Rectal smooth muscle tissue (tissue), 1 donor: Measurements from ENCODE around the gene NCKAP5.
A peak's percentile ranks its signal among the peaks of the same experiment; 100 is the strongest.

Experiments
- H3K27ac ChIP-seq: one replicate; pipeline ENCODE4 v1.7.0; 2013; ENCODE audit warnings: low read depth, low read length, inconsistent platforms
- H3K27me3 ChIP-seq: one replicate; pipeline ENCODE4 v1.7.0; 2013; ENCODE audit warnings: low read length; ENCODE audit not compliant: control insufficient read depth, insufficient read depth
- H3K36me3 ChIP-seq: one replicate; pipeline ENCODE4 v1.7.0; 2013; ENCODE audit warnings: low read length; ENCODE audit not compliant: control insufficient read depth, insufficient read depth
- H3K4me1 ChIP-seq: one replicate; pipeline ENCODE4 v1.7.0; 2013; ENCODE audit warnings: low read length; ENCODE audit not compliant: control insufficient read depth, insufficient read depth
- H3K4me3 ChIP-seq: one replicate; pipeline ENCODE4 v1.7.0; 2013; ENCODE audit warnings: low read length
- H3K9ac ChIP-seq: one replicate; pipeline ENCODE4 v1.7.0; 2013; ENCODE audit warnings: low read length

Gene NCKAP5

DNA sequence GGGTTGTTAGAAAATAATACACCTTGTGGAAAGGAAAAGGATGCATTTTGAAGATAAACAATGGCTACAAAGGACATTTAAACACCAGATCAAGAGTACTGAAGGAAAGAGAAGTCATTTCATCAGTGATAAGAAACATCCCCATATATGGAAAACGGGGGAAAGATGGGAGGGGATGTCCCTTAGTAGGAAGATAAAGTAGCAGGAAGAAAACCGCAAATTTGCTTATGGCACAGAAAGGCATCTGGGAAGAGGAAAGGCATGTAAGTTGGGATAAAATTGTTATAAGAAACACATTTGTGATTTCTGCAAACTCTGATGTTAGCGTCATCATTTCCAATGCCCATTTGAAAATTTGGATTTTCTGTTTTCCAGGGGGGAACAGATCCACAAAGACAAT is 887.7 kb downstream of the NCKAP5 start:
- H3K4me1 ChIP-seq: no peaks in the 10 kb centered on the region
- no peaks in the 10 kb centered on the region for H3K36me3 ChIP-seq
- H3K27me3 ChIP-seq: no peaks in the 10 kb centered on the region
- H3K4me3 ChIP-seq: no peak overlapping the region
- no peak overlapping the region for H3K27ac ChIP-seq
- H3K9ac ChIP-seq: no peak overlapping the region

DNA sequence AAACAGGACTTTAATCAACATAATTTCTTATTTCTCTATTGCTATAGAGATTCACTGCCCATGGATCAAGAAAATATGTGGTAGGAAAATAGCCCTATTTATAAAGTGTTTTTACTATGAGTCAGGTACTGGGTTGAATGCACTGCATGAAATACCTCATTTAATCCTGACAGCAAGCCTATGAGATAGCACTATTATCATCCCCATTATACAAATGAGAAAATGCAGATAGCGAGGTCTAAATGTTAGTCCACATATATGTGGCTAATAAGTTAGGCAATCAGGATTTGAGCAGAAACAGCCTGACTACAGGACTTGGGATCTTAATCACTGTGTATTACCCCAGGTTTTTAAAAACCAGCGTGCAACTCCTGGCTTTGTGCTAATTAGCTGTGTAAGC is 889.8 kb downstream of the NCKAP5 start:
- Histone ChIP-seq H3K27me3 (no peaks in the 10 kb centered on the region), H3K36me3 (no peaks in the 10 kb centered on the region)

DNA sequence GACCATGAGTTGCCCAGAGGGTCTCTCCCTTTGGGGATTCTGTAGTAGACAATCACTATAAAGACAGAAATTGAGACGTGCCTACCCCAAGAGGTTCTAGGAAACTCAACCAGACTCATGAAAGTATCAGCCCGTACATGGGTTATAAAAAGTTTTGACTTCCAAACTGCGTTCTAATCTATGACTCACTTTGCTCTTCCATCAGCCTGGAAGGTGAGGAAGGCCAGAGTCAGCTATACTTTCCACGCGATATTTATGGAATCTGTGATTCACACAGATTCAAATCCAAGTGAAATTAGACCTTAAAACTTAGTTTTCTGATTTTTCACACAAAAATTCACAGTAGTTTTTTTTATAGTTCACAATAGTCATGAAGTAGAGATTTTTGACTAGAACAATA is 890.6 kb downstream of the NCKAP5 start:
- no peaks in the 10 kb centered on the region for H3K4me1 ChIP-seq
- H3K27ac ChIP-seq: no peak overlapping the region
- no peak overlapping the region for H3K4me3 ChIP-seq
- no peaks in the 10 kb centered on the region for H3K27me3 ChIP-seq
- H3K36me3 ChIP-seq: no peaks in the 10 kb centered on the region
- H3K9ac ChIP-seq: no peak overlapping the region

More for the DNA sequence above, 889.8 kb downstream of the NCKAP5 start:
- H3K9ac ChIP-seq: no peak overlapping the region
- H3K4me1 ChIP-seq: no peaks in the 10 kb centered on the region
- no peak overlapping the region for H3K4me3 ChIP-seq
- no peak overlapping the region for H3K27ac ChIP-seq

DNA sequence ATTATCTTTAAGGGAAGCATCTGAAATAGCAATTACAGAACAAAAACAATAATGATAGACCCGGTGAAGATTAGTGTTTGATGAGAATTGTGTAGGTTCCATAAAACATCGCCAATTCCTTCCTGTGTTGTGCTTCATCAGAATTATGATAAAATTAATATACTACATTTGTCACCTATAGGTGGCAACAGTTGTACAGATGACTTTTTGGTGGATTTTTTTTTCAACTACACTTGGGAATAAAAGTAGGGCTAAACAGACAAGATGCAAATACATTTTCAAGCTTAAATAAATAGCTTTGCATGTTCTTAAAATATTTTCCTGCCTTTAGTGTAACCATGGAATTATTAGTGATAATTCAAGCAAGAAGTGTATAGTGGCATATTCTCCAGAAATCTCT is 891.3 kb downstream of the NCKAP5 start:
- no peaks in the 10 kb centered on the region for H3K27me3 ChIP-seq

DNA sequence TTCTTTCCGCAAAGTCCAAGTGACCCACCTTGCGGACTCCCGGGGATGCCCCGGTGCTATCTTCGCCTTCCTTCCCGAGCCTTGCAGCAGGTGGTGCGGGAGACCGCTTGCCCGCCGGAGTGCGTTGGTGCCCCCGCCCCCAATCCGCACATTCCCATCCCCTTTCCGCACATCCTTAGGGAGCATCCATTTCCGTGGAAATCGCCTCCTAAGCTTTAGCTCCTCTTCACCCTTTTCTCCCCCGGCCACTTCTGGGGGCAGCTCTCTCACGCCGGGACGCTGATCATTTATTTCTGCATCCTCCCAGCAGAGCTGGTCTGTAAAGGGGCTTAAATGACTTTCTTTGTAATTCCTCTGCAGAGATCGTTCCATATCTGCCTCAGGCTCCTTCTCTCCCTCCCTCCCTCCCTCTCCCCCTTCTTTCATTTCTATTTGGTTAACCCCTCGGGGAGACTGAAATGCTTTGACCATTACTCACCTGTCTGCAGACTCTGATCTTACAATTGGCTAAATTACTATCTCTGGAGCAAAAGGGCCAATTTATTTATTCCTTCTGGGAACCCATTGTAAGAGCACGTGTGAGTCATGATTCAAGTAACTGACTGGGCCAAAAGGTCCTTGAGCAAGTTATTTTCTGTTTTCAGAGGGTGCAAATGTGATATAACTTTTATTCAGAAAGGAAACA is 897.0 kb downstream of the NCKAP5 start:
- Histone ChIP-seq H3K9ac (no peak overlapping the region), H3K4me1 (peaks cover 2% of the 10 kb centered on the region), H3K27ac (no peak overlapping the region), H3K36me3 (no peaks in the 10 kb centered on the region), H3K4me3 (peak overlapping the region; percentile 70), H3K27me3 (peaks cover 14% of the 10 kb centered on the region)

More for the DNA sequence above, 891.3 kb downstream of the NCKAP5 start:
- Histone ChIP-seq H3K9ac (no peak overlapping the region), H3K4me1 (no peaks in the 10 kb centered on the region), H3K27ac (no peak overlapping the region), H3K4me3 (no peak overlapping the region), H3K36me3 (no peaks in the 10 kb centered on the region)

DNA sequence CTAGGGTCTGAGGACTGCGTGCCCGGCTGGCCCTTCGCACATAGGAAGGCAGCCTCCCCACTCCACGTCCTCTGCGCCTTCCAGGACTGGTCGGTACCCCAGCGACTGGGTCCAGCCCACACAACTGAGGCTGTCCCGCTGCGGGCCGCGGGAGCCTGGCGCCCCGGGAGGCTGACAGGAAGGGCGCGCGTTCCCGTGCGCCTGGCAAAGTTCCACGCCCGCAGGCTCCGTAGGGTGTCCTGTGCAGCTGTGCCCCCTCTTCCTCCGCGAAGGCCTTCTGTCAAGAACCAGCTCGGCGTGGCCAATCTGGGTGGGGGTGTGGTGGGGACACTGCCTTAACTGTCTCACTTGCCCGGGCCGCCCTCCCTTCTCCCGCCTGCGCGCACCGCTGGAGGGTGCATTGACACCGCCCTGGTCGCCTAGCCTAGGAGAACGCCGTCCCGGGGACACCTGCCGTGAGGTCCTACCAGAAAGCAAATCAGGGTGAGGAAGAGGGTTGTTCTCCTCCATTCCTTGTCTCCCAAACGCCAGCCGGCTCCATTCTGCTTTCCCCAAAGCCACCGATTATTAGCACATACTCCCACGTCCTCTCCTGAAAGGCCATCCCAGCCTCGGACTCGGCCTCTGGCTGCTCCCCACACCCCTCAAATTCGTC is 897.6 kb downstream of the NCKAP5 start:
- peaks cover 2% of the 10 kb centered on the region for H3K4me1 ChIP-seq
- peak overlapping the region; percentile 70 for H3K4me3 ChIP-seq
- H3K9ac ChIP-seq: no peak overlapping the region
- no peak overlapping the region for H3K27ac ChIP-seq
- H3K36me3 ChIP-seq: no peaks in the 10 kb centered on the region
- H3K27me3 ChIP-seq: peaks cover 14% of the 10 kb centered on the region

DNA sequence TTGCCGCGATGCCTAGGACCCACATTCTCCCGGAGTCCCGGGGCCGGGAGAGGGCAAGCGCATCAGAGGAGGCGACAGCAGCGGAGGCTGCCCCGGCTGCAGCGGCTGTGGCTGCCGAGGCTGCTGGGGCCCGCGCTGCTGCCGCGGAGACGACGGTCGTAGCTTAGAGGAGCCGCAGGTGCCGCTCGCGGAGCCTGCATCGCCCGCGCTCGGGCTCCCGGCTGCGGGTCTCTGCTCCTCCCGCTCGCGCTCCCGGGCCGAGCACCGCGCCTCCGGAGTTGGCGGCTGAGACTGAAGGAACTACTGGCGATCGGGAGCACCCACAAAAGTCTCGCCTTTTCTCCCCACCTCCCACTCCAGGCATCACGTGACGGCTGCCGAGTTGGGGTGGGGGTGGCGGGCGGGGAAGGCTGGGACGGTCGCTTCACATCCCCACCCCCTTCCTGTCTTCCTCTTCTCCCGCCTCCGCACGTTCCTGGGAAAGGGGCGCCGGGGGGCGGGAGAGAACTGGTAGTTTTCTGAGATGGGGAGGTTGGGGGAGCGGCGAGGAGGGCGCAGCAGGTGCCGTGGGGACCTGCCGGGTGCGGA is 898.3 kb downstream of the NCKAP5 start, which contains the start of gene LYPD1:
LYPD1 (minus strand) TSS at position 298 of the 588 bp plus-strand sequence; CDS start at position 25, 273 bp downstream.
- Histone ChIP-seq H3K9ac (no peak within 1 kb of the TSS), H3K4me3 (peak within 1 kb of the TSS; percentile 70), H3K4me1 (peaks cover 2% of the 10 kb centered on the region), H3K36me3 (no peaks in the 10 kb centered on the region), H3K27me3 (peaks cover 14% of the 10 kb centered on the region), H3K27ac (no peak within 1 kb of the TSS)

DNA sequence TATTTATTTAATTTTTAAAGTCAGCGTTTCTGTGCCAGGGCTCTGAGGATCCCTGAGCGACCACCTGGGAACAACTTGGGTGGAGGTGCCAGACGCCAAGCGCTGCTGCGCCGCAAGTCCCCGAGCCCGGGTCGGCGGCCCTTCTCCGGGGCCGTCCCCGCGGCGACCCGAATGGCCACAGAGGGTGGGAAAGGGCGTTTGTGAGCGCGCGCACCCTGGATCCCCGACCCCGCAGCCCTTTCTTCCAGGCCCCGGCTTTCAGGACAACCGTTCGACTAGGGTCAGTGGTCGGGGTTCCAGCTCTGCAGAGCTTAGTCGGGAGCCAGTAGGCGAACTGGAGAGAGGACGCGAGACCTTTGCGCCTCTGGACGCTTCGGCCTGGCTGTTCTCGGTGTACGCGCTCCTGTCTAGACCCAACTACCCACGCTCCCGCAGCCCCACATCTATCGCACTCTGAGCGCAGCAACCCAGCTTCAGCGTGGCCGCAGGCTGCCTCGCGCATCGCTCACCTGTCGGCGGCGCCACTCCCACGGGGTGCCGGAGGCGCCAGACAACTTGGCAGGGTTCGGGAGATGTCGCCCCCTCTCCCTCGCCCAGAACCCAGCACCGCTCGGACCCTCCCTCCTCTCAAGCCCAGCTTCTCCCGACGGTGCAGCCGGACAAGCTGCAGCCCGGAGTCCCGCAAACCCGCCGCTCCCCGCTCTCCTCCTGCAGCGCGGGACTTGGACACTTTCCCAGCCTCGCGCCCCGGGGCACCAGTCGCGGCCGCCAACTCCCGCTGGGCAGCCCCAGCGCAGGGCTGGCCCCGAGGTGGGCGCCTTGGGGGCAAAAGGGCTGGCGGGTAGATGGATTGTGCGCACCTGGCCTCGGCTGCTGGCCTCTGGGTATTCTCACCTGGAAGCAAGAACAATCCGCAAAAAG is 899.0 kb downstream of the NCKAP5 start:
- Histone ChIP-seq H3K9ac (no peak overlapping the region), H3K27me3 (peaks cover 14% of the 10 kb centered on the region), H3K4me1 (peaks cover 2% of the 10 kb centered on the region), H3K36me3 (no peaks in the 10 kb centered on the region), H3K4me3 (peak overlapping the region; percentile 70), H3K27ac (no peak overlapping the region)

DNA sequence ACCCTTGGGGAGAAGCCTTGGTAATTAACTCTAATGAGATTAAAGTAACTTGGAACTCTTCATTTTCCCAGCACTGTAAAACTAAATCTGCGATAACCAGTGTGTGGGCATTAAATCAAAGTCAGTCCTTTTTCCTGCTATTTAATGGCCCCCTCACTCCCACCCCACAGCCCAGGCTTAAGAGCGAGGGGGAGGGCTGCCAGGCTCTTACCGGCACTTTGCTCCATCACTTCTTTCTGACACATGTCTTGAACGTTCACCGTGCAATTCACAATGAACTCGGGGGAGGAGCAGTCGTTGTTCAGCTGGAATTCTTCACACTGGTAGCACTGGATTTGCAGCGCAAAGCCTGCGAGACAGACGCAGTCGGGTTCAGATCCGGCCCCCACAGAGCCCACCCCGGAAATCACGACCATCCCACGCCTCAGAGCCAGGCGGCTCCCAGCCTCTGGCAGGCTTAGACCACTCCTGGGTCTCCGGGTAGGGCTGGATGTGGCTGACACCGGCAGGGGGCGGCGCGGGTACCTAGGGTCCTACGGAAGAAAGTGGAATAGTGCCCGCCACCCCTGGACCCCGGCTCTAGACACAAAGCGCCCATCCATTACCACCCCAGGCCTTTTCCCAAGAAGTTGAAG is 900.0 kb downstream of the NCKAP5 start:
- H3K27ac ChIP-seq: no peak overlapping the region
- H3K9ac ChIP-seq: no peak overlapping the region
- H3K36me3 ChIP-seq: no peaks in the 10 kb centered on the region
- no peak overlapping the region for H3K4me3 ChIP-seq
- peaks cover 14% of the 10 kb centered on the region for H3K27me3 ChIP-seq
- H3K4me1 ChIP-seq: peaks cover 2% of the 10 kb centered on the region

DNA sequence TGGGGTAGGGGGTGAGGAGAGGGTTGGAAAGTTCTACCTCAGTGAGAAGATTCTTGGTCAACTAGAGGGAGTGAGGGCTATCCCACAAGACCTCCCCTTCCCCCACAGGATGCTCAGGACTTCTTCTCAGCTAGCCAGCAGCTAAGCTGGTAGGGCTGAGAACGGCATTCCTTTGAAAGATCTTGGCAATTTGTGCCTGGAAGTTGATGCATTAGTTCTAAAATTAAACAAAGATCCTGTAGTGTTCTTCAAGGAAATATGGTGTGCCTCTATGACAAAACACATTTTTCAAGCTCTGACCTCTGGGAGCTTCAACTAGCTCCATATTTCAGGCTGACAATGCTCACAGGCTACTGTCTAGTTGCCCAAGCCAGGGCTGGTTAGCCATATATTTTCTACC is 900.6 kb downstream of the NCKAP5 start:
- Histone ChIP-seq H3K27ac (no peak overlapping the region), H3K36me3 (no peaks in the 10 kb centered on the region), H3K27me3 (peaks cover 14% of the 10 kb centered on the region), H3K4me1 (peaks cover 2% of the 10 kb centered on the region), H3K4me3 (no peak overlapping the region), H3K9ac (no peak overlapping the region)

DNA sequence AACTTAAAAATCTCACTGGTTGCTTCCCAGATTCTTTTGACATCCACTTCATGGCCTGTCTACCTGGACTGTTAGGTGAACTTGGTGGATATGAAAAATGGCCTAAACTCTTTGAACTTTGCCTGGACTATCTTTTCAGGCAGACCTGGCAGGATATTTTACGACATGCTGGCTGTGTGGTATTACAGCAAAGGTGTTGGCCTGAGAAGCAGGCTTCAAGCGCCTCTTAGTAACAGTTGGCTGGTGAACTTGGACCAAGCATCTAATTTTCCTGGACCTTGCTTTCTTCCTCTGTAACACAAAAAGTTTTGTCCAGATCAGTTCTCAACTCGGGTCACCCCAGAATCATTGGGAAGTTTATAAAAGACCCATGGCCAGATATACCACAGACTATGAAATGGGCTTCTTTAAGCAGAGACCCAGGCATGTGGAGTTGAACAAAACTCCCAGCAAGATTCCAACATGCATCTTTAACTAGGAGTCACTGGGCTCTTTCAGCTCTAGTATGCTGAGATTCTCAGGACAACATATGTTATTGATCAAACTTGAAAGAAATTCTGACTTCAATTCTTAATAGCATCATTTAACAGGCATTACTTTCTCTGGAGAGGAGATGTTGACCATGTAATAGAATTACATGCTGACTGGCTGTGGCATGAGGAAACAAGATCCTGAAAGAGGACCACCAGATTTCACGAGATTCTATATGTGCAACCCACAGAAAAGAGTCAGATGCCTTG is 902.7 kb downstream of the NCKAP5 start:
- Histone ChIP-seq H3K4me1 (peaks cover 2% of the 10 kb centered on the region), H3K27ac (no peak overlapping the region), H3K9ac (no peak overlapping the region), H3K36me3 (no peaks in the 10 kb centered on the region), H3K4me3 (no peak overlapping the region), H3K27me3 (peaks cover 9% of the 10 kb centered on the region)
